Loucy (cell line): ENCODE results near the gene ADARB2.
"Not testable (repeated sequence)": the region's sequence is repeated elsewhere in the genome, so short reads cannot be mapped to it uniquely, and the experiment has no call there.

Experiments used
- H2AFZ ChIP-seq: fragments of 200-600 bp; sonication (generic); 2 replicates; pipeline ENCODE4 v1.6.0; 2016; ENCODE audit warnings: antibody characterized with exemption, mild to moderate bottlenecking, low read length, moderate library complexity
- H3F3A ChIP-seq: fragments of 200-600 bp; 2 replicates; pipeline ENCODE4 v1.6.0; 2016; ENCODE audit warnings: antibody characterized with exemption, low read depth, mild to moderate bottlenecking
- H3K27me3 ChIP-seq: fragments of 200-600 bp; sonication (generic); 2 replicates; pipeline ENCODE4 v1.6.1; 2014; ENCODE audit warnings: low read length, mild to moderate bottlenecking; ENCODE audit not compliant: insufficient read depth, poor library complexity, severe bottlenecking
- H3K36me3 ChIP-seq: fragments of 200-600 bp; sonication (generic); 2 replicates; pipeline ENCODE4 v1.6.1; 2016; ENCODE audit warnings: low read length; ENCODE audit not compliant: insufficient read depth
- H3K4me1 ChIP-seq: fragments of 200-600 bp; sonication (generic); 2 replicates; pipeline ENCODE4 v1.5.1; 2014; ENCODE audit warnings: low read length, mild to moderate bottlenecking; ENCODE audit not compliant: insufficient read depth, poor library complexity, severe bottlenecking
- H3K4me2 ChIP-seq: fragments of 200-600 bp; sonication (generic); 2 replicates; pipeline ENCODE4 v1.6.0; 2014; ENCODE audit warnings: antibody characterized with exemption, low read length, low read depth, mild to moderate bottlenecking; ENCODE audit not compliant: poor library complexity, severe bottlenecking
- H3K4me3 ChIP-seq: fragments of 200-600 bp; sonication (generic); 2 replicates; pipeline ENCODE4 v1.5.1; 2014; ENCODE audit warnings: low read length, mild to moderate bottlenecking, mixed read lengths; ENCODE audit not compliant: poor library complexity, severe bottlenecking
- H3K79me2 ChIP-seq: fragments of 200-600 bp; sonication (generic); 2 replicates; pipeline ENCODE4 v1.6.1; 2014; ENCODE audit warnings: low read length; ENCODE audit not compliant: insufficient read depth
- H3K9ac ChIP-seq: fragments of 200-600 bp; sonication (generic); 2 replicates; pipeline ENCODE4 v1.6.0; 2014; ENCODE audit warnings: mild to moderate bottlenecking, low read depth, low read length, moderate library complexity; ENCODE audit not compliant: poor library complexity, severe bottlenecking
- H3K9me2 ChIP-seq: fragments of 200-600 bp; sonication (generic); replicated peaks from 2 replicates; pipeline ENCODE4 v1.6.1; 2016; ENCODE audit warnings: low read depth, low read length, mixed read lengths
- H3K9me3 ChIP-seq: fragments of 200-600 bp; sonication (generic); 2 replicates; pipeline ENCODE4 v1.6.1; 2014; ENCODE audit warnings: mild to moderate bottlenecking, antibody characterized with exemption, low read length, low read depth; ENCODE audit not compliant: insufficient read depth
- H4K20me1 ChIP-seq: fragments of 200-600 bp; sonication (generic); 2 replicates; pipeline ENCODE4 v1.6.0; 2014; ENCODE audit warnings: antibody characterized with exemption, low read length, mild to moderate bottlenecking; ENCODE audit not compliant: insufficient read depth, poor library complexity, severe bottlenecking
- EZH2phosphoT487 ChIP-seq: fragments of 200-600 bp; IDR thresholded peaks from 2 replicates; pipeline ENCODE4 v1.6.1; 2018; ENCODE audit warnings: antibody characterized with exemption, mild to moderate bottlenecking, moderate library complexity, borderline replicate concordance
- TF ChIP-seq, protein P1 (sequence below): fragments of 200-600 bp; sonication (generic); conservative IDR thresholded peaks from 2 replicates; pipeline ENCODE4 v1.5.1; 2014; ENCODE audit warnings: mild to moderate bottlenecking, antibody characterized with exemption, low read length

Gene ADARB2

DNA sequence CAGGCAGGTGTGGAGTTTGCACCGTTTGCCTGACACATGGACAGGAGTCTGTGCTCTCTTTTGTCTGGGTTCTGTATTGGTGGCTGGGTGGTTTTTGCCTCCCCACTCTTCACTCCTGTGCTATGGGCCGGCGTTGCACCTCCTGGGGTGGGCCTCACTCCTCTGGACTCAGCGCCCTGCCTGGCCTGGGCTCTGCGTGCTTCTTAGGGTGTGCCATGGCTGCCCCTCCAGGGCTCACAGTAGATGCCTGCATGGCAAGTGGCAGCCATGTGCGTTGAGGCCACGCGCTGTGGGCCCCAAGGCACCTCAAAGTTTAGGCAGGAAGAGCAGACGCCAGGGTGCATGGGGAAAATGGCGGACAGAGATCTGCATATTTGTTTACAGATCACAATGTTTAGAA is 319.8 kb downstream of the ADARB2 start:
- Histone ChIP-seq H3K79me2 (no peaks in the 10 kb centered on the region), H3K9me2 (no peaks in the 10 kb centered on the region), H3K9me3 (no peaks in the 10 kb centered on the region), H2AFZ (no peak overlapping the region), H3K27me3 (no peaks in the 10 kb centered on the region), H4K20me1 (no peaks in the 10 kb centered on the region), H3K9ac (no peak overlapping the region), H3K4me3 (no peak overlapping the region), H3K4me2 (no peak overlapping the region), H3K36me3 (no peaks in the 10 kb centered on the region), H3F3A (no peaks in the 10 kb centered on the region), H3K4me1 (peaks cover 13% of the 10 kb centered on the region)
- TF ChIP-seq, protein P1, sequence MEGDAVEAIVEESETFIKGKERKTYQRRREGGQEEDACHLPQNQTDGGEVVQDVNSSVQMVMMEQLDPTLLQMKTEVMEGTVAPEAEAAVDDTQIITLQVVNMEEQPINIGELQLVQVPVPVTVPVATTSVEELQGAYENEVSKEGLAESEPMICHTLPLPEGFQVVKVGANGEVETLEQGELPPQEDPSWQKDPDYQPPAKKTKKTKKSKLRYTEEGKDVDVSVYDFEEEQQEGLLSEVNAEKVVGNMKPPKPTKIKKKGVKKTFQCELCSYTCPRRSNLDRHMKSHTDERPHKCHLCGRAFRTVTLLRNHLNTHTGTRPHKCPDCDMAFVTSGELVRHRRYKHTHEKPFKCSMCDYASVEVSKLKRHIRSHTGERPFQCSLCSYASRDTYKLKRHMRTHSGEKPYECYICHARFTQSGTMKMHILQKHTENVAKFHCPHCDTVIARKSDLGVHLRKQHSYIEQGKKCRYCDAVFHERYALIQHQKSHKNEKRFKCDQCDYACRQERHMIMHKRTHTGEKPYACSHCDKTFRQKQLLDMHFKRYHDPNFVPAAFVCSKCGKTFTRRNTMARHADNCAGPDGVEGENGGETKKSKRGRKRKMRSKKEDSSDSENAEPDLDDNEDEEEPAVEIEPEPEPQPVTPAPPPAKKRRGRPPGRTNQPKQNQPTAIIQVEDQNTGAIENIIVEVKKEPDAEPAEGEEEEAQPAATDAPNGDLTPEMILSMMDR = no peak
- no peak for TF ChIP-seq EZH2phosphoT487

DNA sequence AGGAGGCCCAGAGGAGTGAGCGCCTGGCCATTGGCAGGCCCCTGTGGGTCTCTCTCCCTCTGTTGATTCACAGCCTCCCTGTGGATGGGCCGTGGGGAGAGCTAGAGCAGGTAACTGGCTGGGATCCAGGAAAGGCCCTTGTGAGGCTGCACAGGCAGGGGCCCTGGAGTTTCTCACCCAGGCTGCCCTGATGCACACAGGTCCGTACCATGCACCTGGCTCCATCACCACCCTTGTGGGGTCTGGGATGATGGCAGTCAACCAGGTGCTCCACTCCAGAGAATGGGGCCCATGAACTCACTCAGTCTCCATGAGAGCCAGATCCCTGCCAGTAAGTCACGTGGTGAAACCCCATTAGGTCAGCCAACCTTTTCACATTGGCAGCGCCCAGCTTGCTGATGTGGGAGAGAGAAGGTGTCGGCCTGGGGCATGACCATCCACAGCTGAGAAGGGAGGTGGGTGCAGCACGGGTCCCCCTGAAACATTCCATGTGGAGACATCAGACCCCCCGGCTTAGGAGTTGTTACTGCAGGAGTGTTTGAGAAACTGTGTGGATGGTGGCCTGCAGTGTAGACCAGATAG is 320.8 kb downstream of the ADARB2 start:
- Histone ChIP-seq H3K9me3 (no peaks in the 10 kb centered on the region), H3K27me3 (no peaks in the 10 kb centered on the region), H3F3A (no peaks in the 10 kb centered on the region), H3K4me1 (peaks cover 15% of the 10 kb centered on the region), H3K9me2 (no peaks in the 10 kb centered on the region), H3K4me3 (no peak overlapping the region), H3K36me3 (no peaks in the 10 kb centered on the region), H3K4me2 (no peak overlapping the region), H2AFZ (no peak overlapping the region), H4K20me1 (no peaks in the 10 kb centered on the region), H3K79me2 (no peaks in the 10 kb centered on the region), H3K9ac (no peak overlapping the region)
- TF ChIP-seq EZH2phosphoT487 = no peak
- TF ChIP-seq, protein P1 = no peak

DNA sequence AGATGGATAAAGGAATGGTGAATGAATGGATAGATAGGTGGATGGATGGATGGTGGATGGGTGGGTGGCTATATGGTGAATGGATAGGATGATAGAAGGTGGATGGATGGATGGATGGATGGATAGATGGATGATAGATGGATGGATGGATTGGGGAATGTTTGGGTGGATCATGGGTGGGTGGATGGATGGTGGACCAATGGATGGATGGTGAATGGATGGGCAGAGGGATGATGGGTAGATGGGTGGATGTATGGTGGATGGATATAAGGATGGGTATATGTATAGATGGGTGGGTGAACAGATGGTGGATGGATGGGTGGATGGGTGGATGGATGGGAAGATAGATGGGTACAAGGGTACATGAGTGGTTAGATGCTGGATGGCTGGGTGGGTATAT is 322.4 kb downstream of the ADARB2 start:
- no peaks in the 10 kb centered on the region for H3K27me3 ChIP-seq
- no peak for TF ChIP-seq EZH2phosphoT487
- no peaks in the 10 kb centered on the region for H4K20me1 ChIP-seq
- H3K4me3 ChIP-seq = no peak overlapping the region
- H3K79me2 ChIP-seq = no peaks in the 10 kb centered on the region
- H3K4me1 ChIP-seq = peaks cover 15% of the 10 kb centered on the region
- H3K4me2 ChIP-seq = no peak overlapping the region
- H3F3A ChIP-seq = no peaks in the 10 kb centered on the region
- H3K9me3 ChIP-seq = no peaks in the 10 kb centered on the region
- no peak overlapping the region for H3K9ac ChIP-seq
- H3K36me3 ChIP-seq = no peaks in the 10 kb centered on the region
- H3K9me2 ChIP-seq = no peaks in the 10 kb centered on the region
- no peak overlapping the region for H2AFZ ChIP-seq

DNA sequence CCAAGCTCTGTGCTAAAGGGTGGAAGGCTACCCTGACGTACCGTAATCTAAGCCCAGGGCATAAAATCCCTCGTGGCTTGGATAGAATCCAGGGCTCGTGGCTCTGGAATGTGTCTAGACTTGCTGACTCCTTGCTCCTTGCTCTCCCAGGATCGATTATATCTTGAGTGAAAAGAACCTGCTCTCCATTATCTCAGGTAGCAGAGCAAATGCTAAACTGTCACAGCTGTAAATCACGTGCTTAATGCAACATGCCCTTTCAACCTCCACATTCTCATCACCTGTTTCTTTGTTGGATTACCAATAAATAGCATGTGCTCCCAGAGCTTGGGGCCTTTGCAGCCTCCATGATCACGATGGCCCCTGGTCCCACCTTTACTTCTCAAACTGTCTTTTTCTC is 323.0 kb downstream of the ADARB2 start:
- not testable (repeated sequence) for H3F3A ChIP-seq, H3K27me3 ChIP-seq, H3K4me3 ChIP-seq, H4K20me1 ChIP-seq, H3K4me2 ChIP-seq, H3K9me2 ChIP-seq, H3K9me3 ChIP-seq, H3K36me3 ChIP-seq, H2AFZ ChIP-seq, H3K79me2 ChIP-seq, H3K9ac ChIP-seq
- H3K4me1 ChIP-seq = peaks cover 15% of the 10 kb centered on the region
